ENCODE results near the gene NIF3L1.

Gene NIF3L1

GRCh38 chr2:200888704-200889625 is at the start of gene NIF3L1, which contains the start of gene PPIL3:
Gene NIF3L1 (plus strand): TSS chr2:200889371. CDS start chr2:200891944, 2,573 bp downstream.
Gene PPIL3 (minus strand): TSS chr2:200889077. CDS start chr2:200887615, 1,462 bp downstream.
- DNase-seq, result peak; percentile 88 to 90

- DNase-seq, result no peak
Measured at GRCh38 chr2:200839513-200839912, 49.7 kb upstream of the NIF3L1 start.

GRCh38 chr2:200843993-200844948 is 44.9 kb upstream of the NIF3L1 start:
- DNase-seq, result no peak

GRCh38 chr2:200845194-200845593 is 44.0 kb upstream of the NIF3L1 start:
- no peak for DNase-seq

GRCh38 chr2:200845669-200846325 is 43.4 kb upstream of the NIF3L1 start:
- DNase-seq, result no peak

- no peak for DNase-seq
Measured at GRCh38 chr2:200847269-200847668, 41.9 kb upstream of the NIF3L1 start.

- DNase-seq, result no peak
Measured at GRCh38 chr2:200847939-200848338, 41.2 kb upstream of the NIF3L1 start.

GRCh38 chr2:200850512-200851256 is 38.5 kb upstream of the NIF3L1 start:
- DNase-seq, result no peak

GRCh38 chr2:200851398-200852248 is 37.5 kb upstream of the NIF3L1 start:
- DNase-seq, result no peak

- no peak for DNase-seq
Measured at GRCh38 chr2:200852605-200853004, 36.6 kb upstream of the NIF3L1 start.

GRCh38 chr2:200856806-200857205 is 32.4 kb upstream of the NIF3L1 start:
- no peak for DNase-seq

GRCh38 chr2:200860092-200860795 is 28.9 kb upstream of the NIF3L1 start:
- DNase-seq, result no peak

- DNase-seq, result no peak
Measured at GRCh38 chr2:200861617-200862155, 27.5 kb upstream of the NIF3L1 start.

GRCh38 chr2:200862532-200863000 is 26.6 kb upstream of the NIF3L1 start:
- DNase-seq, result no peak

GRCh38 chr2:200863782-200864175 is 25.4 kb upstream of the NIF3L1 start:
- DNase-seq, result peak; percentile 38 to 50

GRCh38 chr2:200864176-200865034 is 24.8 kb upstream of the NIF3L1 start, which contains the start of gene CLK1:
Gene CLK1 (minus strand): TSS chr2:200864658. CDS start chr2:200861862, 2,796 bp downstream.
- peak; percentile 80 to 83 for DNase-seq

- DNase-seq, result no peak
Measured at GRCh38 chr2:200869014-200869413, 20.2 kb upstream of the NIF3L1 start.

- DNase-seq, result no peak
Measured at GRCh38 chr2:200871151-200871550, 18.0 kb upstream of the NIF3L1 start.

GRCh38 chr2:200873560-200873959 is 15.6 kb upstream of the NIF3L1 start:
- no peak for DNase-seq
